ENCODE data around the gene HTRA2. TPM values are rescaled to one million over a fixed set of nuclear protein-coding genes. Genes with fewer than 3 reads are reported as not detected.

HTRA2 gene
- total RNA-seq, 4 donors from 2014 or later, result 27.3 to 45.9 (median 37.5) TPM

GRCh38 chr2:74551942-74552913 lies 22.5 kb downstream of the HTRA2 start:
- Histone ChIP-seq H3K9me3 (no peaks in the 10 kb centered on the region), H3K27ac (no peak overlapping the region), H3K4me1 (peaks cover 8 to 15% of the 10 kb centered on the region in 2 donors), H3K4me3 (replicated peaks in 1 of 3) (no peak overlapping the region), H3K36me3 (peaks cover 0 to 6% of the 10 kb centered on the region in 2 donors), H3K27me3 (no peaks in the 10 kb centered on the region)
- DNase-seq, result no peak
- WGBS, 2 donors, result 75 to 84% methylated on average over 19 to 21 of the region's 21 CpGs
- intact Hi-C loops (cut with DNase I), result no loop called here
- TF ChIP-seq CTCF (IDR thresholded peaks at IDR 0.05) (no peak), POLR2A (IDR thresholded peaks at IDR 0.05) (no peak)

GRCh38 chr2:74552914-74553811 lies 23.4 kb downstream of the HTRA2 start:
- peak in 1 of 2 donors; percentile 19 for DNase-seq
- WGBS, 2 donors, result 51 to 57% methylated on average over 23 to 25 of the region's 27 CpGs
- Histone ChIP-seq H3K4me3 (replicated peaks in 1 of 3) (peak overlapping the region in 1 of 3 donors; percentile 89), H3K36me3 (peaks cover 0 to 6% of the 10 kb centered on the region in 2 donors), H3K27me3 (no peaks in the 10 kb centered on the region), H3K9me3 (no peaks in the 10 kb centered on the region), H3K4me1 (peaks cover 8 to 15% of the 10 kb centered on the region in 2 donors), H3K27ac (peak overlapping the region in 1 of 3 donors; percentile 89)
- intact Hi-C loops (cut with DNase I), result no loop called here
- TF ChIP-seq POLR2A (IDR thresholded peaks at IDR 0.05), result no peak
- TF ChIP-seq CTCF (IDR thresholded peaks at IDR 0.05), result no peak

- H3K9me3 ChIP-seq, result no peaks in the 10 kb centered on the region
- intact Hi-C loops (cut with DNase I), result no loop called here
- peak in 1 of 2 donors; percentile 42 for TF ChIP-seq POLR2A (IDR thresholded peaks at IDR 0.05)
- peak in 1 of 6 experiments; percentile 23 for TF ChIP-seq CTCF (IDR thresholded peaks at IDR 0.05)
- H3K27ac ChIP-seq, result peak within 1 kb of the TSS; percentile 75 to 89 (median 86)
- WGBS, 2 donors, result 2 to 3% methylated on average over 20 to 22 of the region's 73 CpGs
- no peaks in the 10 kb centered on the region for H3K27me3 ChIP-seq
- peak; percentile 86 to 88 for DNase-seq
- H3K36me3 ChIP-seq, result peaks cover 0 to 6% of the 10 kb centered on the region in 2 donors
- H3K4me3 ChIP-seq (replicated peaks in 1 of 3), result peak within 1 kb of the TSS; percentile 66 to 94 (median 89)
- peaks cover 7 to 15% of the 10 kb centered on the region in 2 donors for H3K4me1 ChIP-seq
Measured at GRCh38 chr2:74553892-74554819, 24.4 kb downstream of the HTRA2 start, which contains the start of the genes DOK1 and LOXL3. DOK1 (plus strand) TSS chr2:74554720; CDS start chr2:74554755, 35 bp downstream. LOXL3 (minus strand) TSS chr2:74553942; CDS start chr2:74552634, 1,308 bp downstream.

GRCh38 chr2:74554820-74555531 lies 25.2 kb downstream of the HTRA2 start:
- no peaks in the 10 kb centered on the region for H3K9me3 ChIP-seq
- peak overlapping the region; percentile 75 to 89 (median 86) for H3K27ac ChIP-seq
- DNase-seq, result peak; percentile 59 to 60
- peaks cover 0 to 8% of the 10 kb centered on the region in 2 donors for H3K4me1 ChIP-seq
- intact Hi-C loops (cut with DNase I), result no loop called here
- peak overlapping the region; percentile 66 to 94 (median 89) for H3K4me3 ChIP-seq (replicated peaks in 1 of 3)
- TF ChIP-seq CTCF (IDR thresholded peaks at IDR 0.05), result peak in 2 of 6 experiments; percentile 5 to 15
- no peak for TF ChIP-seq POLR2A (IDR thresholded peaks at IDR 0.05)
- H3K36me3 ChIP-seq, result peaks cover 0 to 6% of the 10 kb centered on the region in 2 donors
- 2 to 6% methylated on average over 12 to 32 of the region's 58 CpGs for WGBS, 2 donors
- H3K27me3 ChIP-seq, result no peaks in the 10 kb centered on the region
